Measurements from ENCODE around the gene ZNF763. TPM values are rescaled to one million over a fixed set of nuclear protein-coding genes. Genes with fewer than 3 reads are reported as not detected.

ZNF763 gene
- total RNA-seq, 1 experiment from 2014 or later, result 0.39 TPM

DNA sequence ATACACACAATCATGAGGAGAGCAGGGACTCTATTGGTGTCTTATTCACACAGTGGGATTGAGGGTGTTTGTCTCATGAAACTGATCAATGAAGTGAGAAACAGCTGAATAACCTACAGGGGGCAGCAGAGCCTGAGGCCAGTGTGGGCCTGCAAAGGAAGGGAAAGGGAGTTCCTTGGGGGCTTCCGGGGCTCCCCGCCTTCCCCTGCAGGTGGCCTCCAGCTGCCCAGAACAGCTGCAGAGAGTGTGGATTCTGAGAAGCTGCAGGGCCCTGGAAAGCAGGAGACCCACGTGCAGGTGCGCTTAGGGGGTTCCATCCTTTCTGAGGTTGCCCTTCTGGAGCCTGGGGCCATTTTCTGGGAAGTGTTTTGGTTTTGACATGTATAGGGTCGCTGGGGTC lies 20.1 kb downstream of the ZNF763 start:
- ATAC-seq, result no peak
- no peak overlapping the region for H3K4me3 ChIP-seq (ENCODE audit: low read depth in 2 of 2, low read length in 2 of 2)
- ChIA-PET POLR2A (no interaction called here), CTCF (interaction anchor here (1.2 kb wide), 1 partner anchor 21 kb away, joined by 3 read pairs; no protein-coding TSS in a partner anchor)
- TF ChIP-seq, protein P1, sequence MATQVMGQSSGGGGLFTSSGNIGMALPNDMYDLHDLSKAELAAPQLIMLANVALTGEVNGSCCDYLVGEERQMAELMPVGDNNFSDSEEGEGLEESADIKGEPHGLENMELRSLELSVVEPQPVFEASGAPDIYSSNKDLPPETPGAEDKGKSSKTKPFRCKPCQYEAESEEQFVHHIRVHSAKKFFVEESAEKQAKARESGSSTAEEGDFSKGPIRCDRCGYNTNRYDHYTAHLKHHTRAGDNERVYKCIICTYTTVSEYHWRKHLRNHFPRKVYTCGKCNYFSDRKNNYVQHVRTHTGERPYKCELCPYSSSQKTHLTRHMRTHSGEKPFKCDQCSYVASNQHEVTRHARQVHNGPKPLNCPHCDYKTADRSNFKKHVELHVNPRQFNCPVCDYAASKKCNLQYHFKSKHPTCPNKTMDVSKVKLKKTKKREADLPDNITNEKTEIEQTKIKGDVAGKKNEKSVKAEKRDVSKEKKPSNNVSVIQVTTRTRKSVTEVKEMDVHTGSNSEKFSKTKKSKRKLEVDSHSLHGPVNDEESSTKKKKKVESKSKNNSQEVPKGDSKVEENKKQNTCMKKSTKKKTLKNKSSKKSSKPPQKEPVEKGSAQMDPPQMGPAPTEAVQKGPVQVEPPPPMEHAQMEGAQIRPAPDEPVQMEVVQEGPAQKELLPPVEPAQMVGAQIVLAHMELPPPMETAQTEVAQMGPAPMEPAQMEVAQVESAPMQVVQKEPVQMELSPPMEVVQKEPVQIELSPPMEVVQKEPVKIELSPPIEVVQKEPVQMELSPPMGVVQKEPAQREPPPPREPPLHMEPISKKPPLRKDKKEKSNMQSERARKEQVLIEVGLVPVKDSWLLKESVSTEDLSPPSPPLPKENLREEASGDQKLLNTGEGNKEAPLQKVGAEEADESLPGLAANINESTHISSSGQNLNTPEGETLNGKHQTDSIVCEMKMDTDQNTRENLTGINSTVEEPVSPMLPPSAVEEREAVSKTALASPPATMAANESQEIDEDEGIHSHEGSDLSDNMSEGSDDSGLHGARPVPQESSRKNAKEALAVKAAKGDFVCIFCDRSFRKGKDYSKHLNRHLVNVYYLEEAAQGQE (IDR thresholded peaks at IDR 0.05; ENCODE audit: insufficient read depth in 1 of 2, low read depth in 2 of 2, low read length in 1 of 2), result no peak
- TF ChIP-seq SIN3A (IDR thresholded peaks at IDR 0.05; ENCODE audit: borderline replicate concordance, insufficient read depth, low read depth, low read length), result no peak
- TF ChIP-seq, protein P2, sequence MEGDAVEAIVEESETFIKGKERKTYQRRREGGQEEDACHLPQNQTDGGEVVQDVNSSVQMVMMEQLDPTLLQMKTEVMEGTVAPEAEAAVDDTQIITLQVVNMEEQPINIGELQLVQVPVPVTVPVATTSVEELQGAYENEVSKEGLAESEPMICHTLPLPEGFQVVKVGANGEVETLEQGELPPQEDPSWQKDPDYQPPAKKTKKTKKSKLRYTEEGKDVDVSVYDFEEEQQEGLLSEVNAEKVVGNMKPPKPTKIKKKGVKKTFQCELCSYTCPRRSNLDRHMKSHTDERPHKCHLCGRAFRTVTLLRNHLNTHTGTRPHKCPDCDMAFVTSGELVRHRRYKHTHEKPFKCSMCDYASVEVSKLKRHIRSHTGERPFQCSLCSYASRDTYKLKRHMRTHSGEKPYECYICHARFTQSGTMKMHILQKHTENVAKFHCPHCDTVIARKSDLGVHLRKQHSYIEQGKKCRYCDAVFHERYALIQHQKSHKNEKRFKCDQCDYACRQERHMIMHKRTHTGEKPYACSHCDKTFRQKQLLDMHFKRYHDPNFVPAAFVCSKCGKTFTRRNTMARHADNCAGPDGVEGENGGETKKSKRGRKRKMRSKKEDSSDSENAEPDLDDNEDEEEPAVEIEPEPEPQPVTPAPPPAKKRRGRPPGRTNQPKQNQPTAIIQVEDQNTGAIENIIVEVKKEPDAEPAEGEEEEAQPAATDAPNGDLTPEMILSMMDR (IDR thresholded peaks at IDR 0.05), result peak; percentile 42
- H3K27ac ChIP-seq (ENCODE audit: low read length), result no peak overlapping the region
- no peak for DNase-seq (ENCODE audit: low read depth, low spot score)
- H3K9me3 ChIP-seq (ENCODE audit: control insufficient read depth, insufficient read depth, low read depth, low read length), result peaks cover 19% of the 10 kb centered on the region; the same call in 1 of the 2 replicates
- intact Hi-C loops (cut with micrococcal nuclease; ENCODE audit: unreplicated experiment), result loop anchor here (5.0 to 10.0 kb wide), 2 partner anchors 60 to 188 kb away; partner anchors contain the start of genes ZNF491 and ZNF700
- in situ Hi-C loops (cut with HindIII; ENCODE audit: low pct_unique_long_range_greater_than_20kb, low sequenced_read_pairs), result no loop called here
- no peaks in the 10 kb centered on the region for H3K36me3 ChIP-seq (ENCODE audit: control insufficient read depth, insufficient read depth, low read length)
- H3K27me3 ChIP-seq (ENCODE audit: control insufficient read depth, insufficient read depth, low read length), result no peaks in the 10 kb centered on the region
- BruUV-seq (replicated peaks), result no TSS peak
- no peaks in the 10 kb centered on the region for H3K4me1 ChIP-seq (ENCODE audit: control insufficient read depth, insufficient read depth, low read length)

DNA sequence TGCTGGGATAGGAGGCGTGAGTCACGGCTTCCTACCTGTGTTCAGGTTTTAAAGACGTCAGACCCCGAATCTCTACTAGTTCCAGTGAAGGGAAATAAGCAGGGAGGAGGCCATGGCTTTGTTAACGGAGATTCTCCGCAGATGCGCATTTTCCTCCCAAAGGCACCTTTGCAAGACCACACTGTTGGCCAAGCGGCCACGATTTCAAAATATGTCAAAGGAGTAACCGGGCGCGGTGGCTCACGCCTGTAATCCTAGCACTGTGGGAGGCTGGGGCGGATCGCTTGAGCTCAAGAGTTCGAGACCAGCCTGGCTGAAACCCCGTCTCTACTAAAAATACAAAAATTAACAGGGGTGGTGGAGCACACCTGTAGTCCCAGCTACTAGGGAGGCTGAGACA lies 21.9 kb downstream of the ZNF763 start:
- TF ChIP-seq, protein P1 (IDR thresholded peaks at IDR 0.05; ENCODE audit: insufficient read depth in 1 of 2, low read depth in 2 of 2, low read length in 1 of 2), result no peak
- TF ChIP-seq TCF7L2 (IDR thresholded peaks at IDR 0.05; ENCODE audit: low read depth, low read length) (no peak), SIN3A (IDR thresholded peaks at IDR 0.05; ENCODE audit: borderline replicate concordance, insufficient read depth, low read depth, low read length) (no peak), POLR2AphosphoS5 (IDR thresholded peaks at IDR 0.05; ENCODE audit: low read depth, low read length) (no peak)
- TF ChIP-seq, protein P2 (IDR thresholded peaks at IDR 0.05), result no peak
- ChIA-PET POLR2A (interaction anchor here (0.6 kb wide), 2 partner anchors 30 to 242 kb away, joined by 3 to 11 read pairs; no protein-coding TSS in a partner anchor), CTCF (no interaction called here)
- Histone ChIP-seq H3K4me3 (ENCODE audit: low read depth in 2 of 2, low read length in 2 of 2) (no peak overlapping the region), H3K27ac (ENCODE audit: low read length) (no peak overlapping the region; the same call in 1 of the 2 replicates), H3K9me3 (ENCODE audit: control insufficient read depth, insufficient read depth, low read depth, low read length) (peaks cover 4% of the 10 kb centered on the region; the same call in 1 of the 2 replicates), H3K4me1 (ENCODE audit: control insufficient read depth, insufficient read depth, low read length) (no peaks in the 10 kb centered on the region), H3K36me3 (ENCODE audit: control insufficient read depth, insufficient read depth, low read length) (no peaks in the 10 kb centered on the region; the same call in 1 of the 2 replicates), H3K27me3 (ENCODE audit: control insufficient read depth, insufficient read depth, low read length) (no peaks in the 10 kb centered on the region)
- no TSS peak for BruUV-seq (replicated peaks)
- in situ Hi-C loops (cut with HindIII; ENCODE audit: low pct_unique_long_range_greater_than_20kb, low sequenced_read_pairs), result no loop called here
- ATAC-seq, result no peak
- no peak for DNase-seq (ENCODE audit: low read depth, low spot score)
- intact Hi-C loops (cut with micrococcal nuclease; ENCODE audit: unreplicated experiment), result loop anchor here (5.0 to 10.0 kb wide), 2 partner anchors 62 to 189 kb away; partner anchors contain the start of genes ZNF491 and ZNF700

Data from Panc1 (cell line).